ENCODE data around the gene NDST1.

NDST1 gene

GRCh38 chr5:150593996-150594395, 86.1 kb downstream of the NDST1 start:
- no peak for DNase-seq

DNA sequence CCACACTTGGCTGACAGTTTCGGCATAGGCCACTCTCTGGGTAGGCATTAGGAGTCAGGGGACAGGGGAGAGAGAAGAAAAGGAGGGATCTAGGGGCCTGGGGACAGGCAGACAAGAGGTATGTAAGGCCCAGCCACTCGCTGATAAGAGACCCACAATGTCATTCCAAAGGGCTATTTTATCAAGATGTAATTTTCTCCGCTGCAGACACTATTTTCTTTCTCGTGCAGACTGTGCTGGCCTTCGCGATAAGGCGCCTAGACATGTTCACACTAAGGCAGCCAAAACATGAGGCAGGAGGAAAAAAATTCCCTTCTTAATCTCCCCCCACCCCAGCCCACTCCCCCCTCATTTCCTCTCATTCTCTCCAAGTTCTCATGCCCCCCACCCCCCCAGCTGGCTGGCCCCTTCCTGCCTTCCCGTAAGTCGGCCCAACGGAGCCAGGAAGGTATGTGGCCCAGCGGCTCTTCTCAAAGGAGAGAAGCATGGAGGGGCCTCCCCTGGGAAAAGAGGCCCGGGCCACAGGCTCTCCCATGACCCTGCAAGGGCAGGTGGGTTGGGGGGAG, 87.6 kb downstream of the NDST1 start:
- no peak for DNase-seq

DNA sequence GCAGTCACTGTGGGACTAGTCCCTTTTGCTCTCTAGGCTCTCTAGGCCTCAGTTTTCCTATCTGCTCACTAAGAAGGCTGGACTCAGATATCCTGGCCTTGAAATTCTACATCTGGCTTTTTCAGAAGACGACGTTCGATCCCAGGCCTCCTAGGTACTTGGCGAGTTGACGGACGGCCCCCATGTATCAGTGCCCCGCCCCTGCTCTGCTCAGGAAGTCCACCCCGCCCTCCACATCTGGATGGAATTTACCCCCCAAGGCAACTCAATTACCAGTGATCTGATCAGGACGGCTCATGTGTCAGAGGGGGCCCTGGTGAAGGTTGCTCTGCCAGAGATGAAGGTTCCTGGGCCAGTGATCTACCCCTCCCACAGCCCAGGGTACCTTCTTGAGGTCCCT, 88.4 kb downstream of the NDST1 start:
- DNase-seq: no peak

DNA sequence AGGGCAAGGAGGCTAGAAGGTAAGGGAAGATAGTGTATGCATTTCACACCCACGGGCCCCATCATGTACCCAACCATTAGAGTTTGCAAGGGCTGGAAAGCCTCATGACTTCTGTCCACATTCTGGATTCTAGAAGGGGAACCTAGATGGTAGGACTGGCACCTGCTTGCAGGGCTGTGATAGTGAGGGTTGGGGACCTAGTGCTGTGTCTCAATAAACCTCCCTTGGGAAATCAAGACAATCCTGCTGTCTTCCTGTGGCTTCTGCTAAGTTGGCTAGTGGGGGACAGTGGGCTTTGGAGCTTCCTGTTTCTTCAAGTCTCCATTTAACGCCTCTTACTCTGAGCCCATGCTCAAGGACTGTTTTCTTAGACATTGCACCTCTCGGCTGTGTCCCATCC, 88.9 kb downstream of the NDST1 start:
- no peak for DNase-seq

DNA sequence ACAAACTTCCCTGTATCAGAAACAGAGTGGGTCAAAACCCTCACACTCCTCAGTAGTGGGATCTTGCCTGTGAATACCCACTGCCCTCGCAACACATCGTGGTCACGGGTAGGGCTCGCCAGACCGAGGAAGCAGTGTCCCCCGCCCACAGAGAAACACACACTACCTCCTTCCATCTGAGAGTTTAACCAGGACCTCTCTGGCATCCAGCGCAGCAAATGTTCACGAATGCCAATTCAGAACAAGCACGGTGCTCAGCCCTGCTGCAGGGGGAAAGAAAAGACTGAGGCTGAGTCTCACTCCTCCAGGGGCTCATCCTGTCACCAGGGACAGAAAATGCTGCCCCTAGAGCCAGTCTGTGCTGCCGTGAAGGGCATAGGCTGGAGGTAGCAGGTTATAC, 90.1 kb downstream of the NDST1 start:
- DNase-seq: no peak

DNA sequence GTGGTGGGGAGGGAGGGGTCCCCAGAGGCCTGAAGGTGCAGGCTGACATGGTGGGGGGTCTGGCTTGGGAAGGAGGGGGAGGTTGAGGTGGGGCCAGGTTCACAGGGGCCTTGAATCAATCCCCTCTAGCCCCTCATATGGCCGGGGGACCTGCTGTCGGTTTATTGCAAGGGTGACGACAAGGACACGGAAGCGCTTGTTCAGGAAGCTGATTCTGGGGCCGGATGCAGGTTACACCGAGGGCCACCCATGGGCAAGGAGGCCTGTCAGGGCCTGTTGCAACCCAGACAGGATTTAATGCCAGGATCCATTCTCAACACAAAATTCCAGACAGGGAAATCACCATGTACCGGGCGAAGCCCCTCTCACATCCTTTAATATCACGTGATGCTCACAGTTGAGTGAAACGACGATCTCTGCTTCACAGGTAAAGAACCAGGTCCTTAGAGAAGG, 90.9 kb downstream of the NDST1 start:
- DNase-seq: no peak

DNA sequence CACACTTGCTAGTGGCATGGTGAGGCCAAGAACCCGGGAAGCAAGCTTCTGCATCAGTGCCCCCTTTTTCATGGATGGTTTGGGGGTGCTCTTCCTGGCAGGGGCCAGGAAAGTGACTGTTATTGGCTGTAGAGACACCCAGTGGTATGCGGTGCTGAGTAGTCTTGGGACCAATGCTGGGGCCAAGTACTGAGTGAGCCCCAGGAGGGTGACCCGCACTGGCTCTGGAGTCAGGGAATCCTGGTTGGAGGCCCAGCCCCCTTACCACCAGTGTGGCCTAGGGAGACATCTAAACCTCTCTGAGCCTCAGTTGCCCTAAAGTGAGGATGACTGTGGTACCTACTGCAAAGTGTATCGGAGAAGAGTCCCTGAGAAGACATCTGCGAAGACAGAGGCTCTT, 91.3 kb downstream of the NDST1 start:
- DNase-seq: no peak

- no peak for DNase-seq
These were observed 92.1 kb downstream of the NDST1 start for GRCh38 chr5:150599917-150600511.

- DNase-seq: no peak
These were observed 92.9 kb downstream of the NDST1 start for GRCh38 chr5:150600616-150601490.

DNA sequence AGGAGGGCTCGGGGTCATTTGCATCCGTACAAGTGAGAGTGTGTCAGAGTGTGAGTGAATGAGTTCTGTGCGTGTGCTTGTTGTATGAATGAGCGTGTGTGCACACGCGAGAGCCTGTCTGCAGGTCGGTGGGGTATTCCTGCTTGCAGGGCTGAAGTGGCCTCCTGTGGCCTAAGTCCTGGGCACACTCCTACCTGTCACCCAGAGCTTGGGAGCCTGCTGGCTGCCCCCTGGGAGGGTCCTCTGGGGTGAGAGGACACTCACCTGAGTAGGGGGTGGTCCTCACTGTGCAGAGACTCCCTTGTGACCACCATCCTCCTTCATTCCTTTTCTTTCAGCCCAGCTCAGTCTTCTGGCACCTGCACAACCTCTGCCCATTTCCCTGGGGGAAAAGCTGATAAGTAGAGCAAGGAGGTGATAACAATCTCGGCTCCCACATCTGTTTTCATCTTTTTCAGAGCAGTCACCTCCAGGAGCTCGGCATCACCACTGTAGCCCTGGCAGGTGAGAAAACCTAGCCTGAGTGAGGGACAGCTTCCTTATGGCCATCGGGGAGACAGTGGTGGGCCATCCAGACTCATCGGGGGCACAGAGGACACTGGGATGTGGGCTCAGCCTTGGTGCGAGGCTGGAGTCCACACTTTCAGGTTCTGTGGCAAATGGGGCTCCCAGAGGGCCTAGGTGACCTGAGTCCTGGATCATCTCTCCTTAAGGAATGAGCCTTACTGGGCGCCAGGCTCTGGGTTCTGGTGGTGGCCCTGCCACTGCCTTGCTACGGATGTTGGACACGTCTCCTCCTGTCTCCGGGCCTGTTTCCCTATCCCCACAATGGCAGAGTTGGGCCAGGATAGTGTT, 93.8 kb downstream of the NDST1 start:
- DNase-seq: no peak

DNA sequence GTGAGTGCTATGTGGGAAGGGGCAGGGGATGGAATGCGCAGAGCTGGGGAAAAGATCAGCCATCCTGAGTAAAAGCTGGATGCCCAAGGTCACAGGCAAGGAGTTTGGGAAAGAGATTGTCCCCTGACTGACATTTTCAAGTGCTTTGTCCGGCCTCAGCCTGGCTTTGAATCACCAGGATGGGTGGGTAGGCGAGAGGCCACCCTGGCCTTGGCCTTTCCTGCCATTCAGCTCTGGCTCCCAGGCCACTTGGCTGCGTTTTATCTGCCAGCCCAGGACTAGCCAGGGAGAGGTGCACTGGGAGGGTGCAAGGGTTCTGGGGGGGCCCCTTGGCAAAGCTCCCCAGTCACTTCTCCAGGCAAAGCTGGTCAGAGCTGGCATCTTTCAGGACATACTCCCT, 95.1 kb downstream of the NDST1 start:
- DNase-seq: no peak

DNA sequence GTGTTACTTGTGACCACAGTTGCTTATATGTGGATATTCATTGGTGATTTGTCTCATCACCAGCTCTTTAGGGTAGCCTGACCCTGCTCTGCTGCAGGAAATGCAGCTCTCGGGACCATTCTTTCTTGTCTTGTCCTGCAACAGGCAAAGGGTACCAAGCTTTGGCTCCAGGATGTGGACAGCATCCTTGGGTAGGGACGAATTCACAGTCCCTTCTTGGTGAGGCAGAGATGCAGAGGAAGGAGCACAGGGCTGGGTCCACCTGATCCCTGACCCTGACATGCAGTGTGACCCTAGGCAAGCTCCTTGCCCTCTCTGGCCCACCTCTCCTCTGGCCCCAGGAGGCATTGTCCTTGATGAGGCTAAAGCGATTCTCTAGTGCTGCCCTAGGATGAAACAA, 95.6 kb downstream of the NDST1 start:
- no peak for DNase-seq

DNA sequence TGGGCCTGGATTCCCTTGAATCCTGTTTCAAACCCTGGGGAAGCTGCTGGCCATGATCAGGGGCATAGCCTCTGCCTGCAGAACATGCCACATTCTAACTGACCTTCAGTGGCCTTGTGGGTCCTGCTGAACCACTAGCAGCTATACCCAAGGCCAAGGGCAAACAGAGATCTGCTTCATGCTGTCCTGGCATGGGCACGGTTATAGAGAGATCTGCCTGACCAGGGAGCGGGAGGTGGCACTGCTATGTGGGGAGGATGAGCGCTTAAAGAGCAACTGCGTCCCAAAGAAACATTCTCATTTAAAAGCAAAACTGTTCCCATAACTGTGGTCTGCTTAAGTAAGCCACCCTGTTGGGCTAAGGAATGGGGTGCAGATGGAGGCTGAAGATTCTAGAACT, 96.1 kb downstream of the NDST1 start:
- no peak for DNase-seq

DNA sequence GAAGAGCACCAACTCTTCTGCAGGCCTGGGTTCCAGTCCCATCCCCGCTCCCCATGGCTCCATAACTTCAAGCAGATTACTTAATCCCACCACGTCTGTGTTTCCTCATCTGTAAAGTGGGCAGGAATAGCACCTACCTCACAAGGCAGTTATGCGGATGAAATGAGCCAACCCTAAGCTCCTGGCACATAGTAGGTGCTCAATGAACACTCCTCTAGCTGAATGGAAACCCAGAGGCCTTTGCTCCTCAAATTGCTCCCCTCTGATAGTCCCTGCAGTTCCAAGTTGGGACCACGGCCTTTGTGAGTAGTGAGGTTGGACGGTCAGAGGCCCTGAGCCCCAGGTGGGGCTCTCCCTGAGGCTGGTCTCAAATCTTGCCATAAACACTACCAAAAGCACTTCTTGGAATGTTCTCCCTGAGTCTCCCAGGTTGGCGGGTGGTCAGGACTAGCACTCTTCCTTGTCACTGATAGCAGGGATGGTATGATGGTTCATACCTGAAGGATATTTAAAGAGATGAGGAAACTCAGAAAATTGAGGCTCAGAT, 97.0 kb downstream of the NDST1 start:
- DNase-seq: no peak

DNA sequence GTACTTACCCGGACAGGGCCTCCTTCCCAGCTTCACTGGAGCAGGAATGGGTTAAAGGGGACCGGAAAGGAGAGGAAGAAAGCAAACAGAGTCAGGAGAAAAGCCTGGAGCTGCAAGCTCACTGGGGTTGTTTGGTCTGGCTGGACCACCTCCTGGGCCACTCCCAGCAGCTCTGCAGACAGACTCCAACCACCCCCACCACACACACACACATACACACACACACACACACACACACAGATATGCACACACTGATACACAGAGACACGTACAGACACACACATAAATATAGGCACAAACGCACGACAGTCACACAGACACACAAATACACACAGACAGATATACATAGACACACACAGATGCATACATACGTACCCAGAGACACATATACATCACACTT, 97.6 kb downstream of the NDST1 start:
- DNase-seq: no peak

DNA sequence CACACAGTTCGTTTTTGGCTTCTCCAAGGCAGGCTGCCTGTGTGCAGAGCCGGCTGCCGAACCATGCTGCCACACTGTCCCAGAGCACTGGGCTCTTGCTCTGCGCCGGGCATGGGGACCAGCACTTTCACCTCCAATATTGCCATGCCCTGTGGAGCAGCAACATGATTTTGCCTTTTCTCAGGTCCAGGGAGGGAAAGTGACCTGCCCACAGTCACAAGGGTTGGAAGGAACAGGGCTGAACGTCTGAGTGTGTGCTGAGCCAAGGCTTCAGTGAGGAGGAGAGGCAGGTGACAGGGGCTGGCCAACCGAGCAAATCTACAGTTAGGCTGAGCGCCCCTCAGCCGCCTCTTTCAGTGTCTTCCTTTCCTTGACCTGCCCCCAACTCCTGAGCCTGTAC, 98.5 kb downstream of the NDST1 start:
- no peak for DNase-seq

GRCh38 chr5:150607105-150607504, 99.2 kb downstream of the NDST1 start:
- DNase-seq: no peak

All from NCI-H524 treated with DMSO at 0.1 percent for 48 hours (cell line).